Hematopoietic multipotent progenitor cell treated with erythropoietin and hydrocortisone succinate and interleukin-3 and kit ligand, for 4 days (in vitro differentiated cells): ENCODE data around the gene CPA1.
"Not testable (repeated sequence)": the region's sequence is repeated elsewhere in the genome, so short reads cannot be mapped to it uniquely, and the experiment has no call there.

Experiments
- DNase-seq: peaks from one replicate; pipeline ENCODE4 v3.0.0-alpha.2; 2015

Gene CPA1

GRCh38 chr7:130374507-130374906 is 5.8 kb upstream of the CPA1 start:
- DNase-seq: no peak

- DNase-seq: not testable (repeated sequence)
Observed at GRCh38 chr7:130376461-130376860, 3.8 kb upstream of the CPA1 start.

GRCh38 chr7:130377178-130377577 is 3.1 kb upstream of the CPA1 start:
- no peak for DNase-seq

GRCh38 chr7:130379019-130379418 is 1.3 kb upstream of the CPA1 start:
- no peak for DNase-seq

GRCh38 chr7:130379532-130379920 is 768 bp upstream of the CPA1 start:
- no peak for DNase-seq

- no peak for DNase-seq
Observed at GRCh38 chr7:130380861-130381455, 664 bp downstream of the CPA1 start.

GRCh38 chr7:130381468-130382312 is 1.4 kb downstream of the CPA1 start:
- no peak for DNase-seq

GRCh38 chr7:130383187-130383980 is 3.1 kb downstream of the CPA1 start:
- no peak for DNase-seq

GRCh38 chr7:130384371-130384801 is 4.1 kb downstream of the CPA1 start:
- DNase-seq: peak; percentile 34

- no peak for DNase-seq
Observed at GRCh38 chr7:130384841-130385599, 4.7 kb downstream of the CPA1 start.

GRCh38 chr7:130385600-130386066 is 5.3 kb downstream of the CPA1 start:
- no peak for DNase-seq

GRCh38 chr7:130386876-130387275 is 6.6 kb downstream of the CPA1 start:
- no peak for DNase-seq

GRCh38 chr7:130387306-130387627 is 7.0 kb downstream of the CPA1 start:
- DNase-seq: no peak

- DNase-seq: no peak
Observed at GRCh38 chr7:130387628-130388403, 7.5 kb downstream of the CPA1 start.

GRCh38 chr7:130388671-130389070 is 8.4 kb downstream of the CPA1 start:
- no peak for DNase-seq

GRCh38 chr7:130390486-130390885 is 10.2 kb downstream of the CPA1 start:
- DNase-seq: no peak

- DNase-seq: peak; percentile 42
Observed at GRCh38 chr7:130393101-130393561, 12.8 kb downstream of the CPA1 start.

GRCh38 chr7:130393841-130394411 is 13.6 kb downstream of the CPA1 start:
- peak; percentile 57 for DNase-seq

- peak; percentile 96 for DNase-seq
Observed at GRCh38 chr7:130394421-130395195, 14.3 kb downstream of the CPA1 start.

GRCh38 chr7:130395421-130395820 is 15.1 kb downstream of the CPA1 start:
- no peak for DNase-seq

GRCh38 chr7:130396109-130396508 is 15.8 kb downstream of the CPA1 start:
- no peak for DNase-seq
